Activated CD4-positive, alpha-beta T cell treated with anti-CD3 and anti-CD28 coated beads, Interleukin-2, amount 50 U/mL, for 16 hours (primary cell): ENCODE measurements around the gene PTPRK.
"Not testable (repeated sequence)": the region's sequence is repeated elsewhere in the genome, so short reads cannot be mapped to it uniquely, and the experiment has no call there.

Experiments
- DNase-seq: peaks from one replicate; pipeline ENCODE4 v3.0.0-alpha.2; 2020

PTPRK gene

DNA sequence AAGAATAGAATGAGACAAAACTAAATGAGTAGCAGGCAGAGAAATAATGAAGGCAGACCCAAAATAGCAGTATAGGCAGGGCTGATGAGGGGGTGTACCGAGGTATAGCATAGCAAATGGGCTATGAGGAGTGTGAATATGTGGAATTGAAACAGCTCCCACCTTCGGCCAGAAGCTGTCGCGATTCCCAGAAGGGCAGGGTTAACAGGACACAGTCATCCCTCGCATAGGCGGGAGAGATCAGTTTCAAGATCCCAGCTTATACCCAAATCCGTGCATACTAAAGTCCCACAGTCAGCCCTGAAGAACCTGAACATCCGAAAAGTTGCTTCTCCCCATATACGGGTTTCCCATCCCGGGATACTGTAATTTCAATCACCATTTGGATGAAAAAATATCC is 82.7 kb downstream of the PTPRK start:
- DNase-seq, result no peak

DNA sequence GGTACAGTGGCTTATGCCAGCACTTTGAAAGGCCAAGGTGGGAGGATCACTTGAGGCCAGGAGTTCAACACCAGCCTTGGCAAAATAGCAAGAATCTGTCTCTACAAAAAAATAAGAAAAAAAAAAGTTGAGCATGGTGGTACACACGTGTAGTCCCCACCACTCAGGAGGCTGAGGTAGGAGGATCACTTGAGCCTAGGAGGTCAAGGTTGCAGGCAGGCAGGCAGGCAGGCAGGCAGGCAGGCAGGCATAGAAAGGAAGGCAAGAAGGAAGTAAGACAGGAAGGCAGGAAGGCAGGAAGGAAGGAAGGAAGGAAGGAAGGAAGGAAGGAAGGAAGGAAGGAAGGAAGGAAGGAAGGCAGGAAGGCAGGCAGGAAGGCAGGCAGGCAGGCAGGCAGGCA is 85.6 kb downstream of the PTPRK start:
- DNase-seq, result not testable (repeated sequence)

DNA sequence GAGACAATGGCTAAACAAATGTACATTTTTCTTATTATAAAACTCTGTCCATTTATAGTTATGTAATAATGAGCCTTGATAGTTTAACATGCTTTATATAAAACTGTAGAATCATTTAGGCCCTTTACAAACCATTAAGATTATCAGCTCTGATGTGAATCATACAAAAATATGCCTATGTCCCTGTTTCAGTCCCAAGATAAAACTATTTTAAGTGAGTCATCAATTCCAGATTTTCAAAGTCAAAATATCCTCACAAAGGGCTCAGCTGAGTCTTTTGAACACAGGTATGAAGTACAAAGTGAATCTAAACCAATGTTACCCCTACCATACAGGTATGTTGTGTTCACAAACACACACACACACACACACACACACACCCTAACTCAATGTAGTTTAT is 88.0 kb downstream of the PTPRK start:
- DNase-seq, result no peak

GRCh38 chr6:128427139-128427538 is 93.3 kb downstream of the PTPRK start:
- DNase-seq, result no peak

DNA sequence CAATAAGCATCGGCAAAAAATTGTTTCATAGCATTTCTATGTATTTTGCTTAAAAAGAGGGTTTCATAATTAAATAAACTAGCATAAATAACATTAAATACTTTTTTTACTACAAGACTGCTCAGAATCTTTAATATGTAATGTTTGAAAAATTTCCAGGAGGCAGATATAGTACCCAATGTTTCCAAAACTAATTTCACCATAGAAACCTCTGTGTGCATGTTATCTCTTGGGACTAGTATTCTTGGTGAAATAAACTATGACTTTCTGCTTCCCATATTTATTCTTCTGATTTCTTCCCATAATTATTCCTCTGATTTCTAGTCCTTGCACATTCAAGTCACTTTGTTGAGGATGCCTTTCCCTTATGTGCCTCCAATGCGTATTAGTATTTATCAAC is 94.5 kb downstream of the PTPRK start:
- no peak for DNase-seq

GRCh38 chr6:128422871-128423270 is 97.5 kb downstream of the PTPRK start:
- no peak for DNase-seq

GRCh38 chr6:128422200-128422599 is 98.2 kb downstream of the PTPRK start:
- no peak for DNase-seq

GRCh38 chr6:128421788-128422187 is 98.6 kb downstream of the PTPRK start:
- no peak for DNase-seq

DNA sequence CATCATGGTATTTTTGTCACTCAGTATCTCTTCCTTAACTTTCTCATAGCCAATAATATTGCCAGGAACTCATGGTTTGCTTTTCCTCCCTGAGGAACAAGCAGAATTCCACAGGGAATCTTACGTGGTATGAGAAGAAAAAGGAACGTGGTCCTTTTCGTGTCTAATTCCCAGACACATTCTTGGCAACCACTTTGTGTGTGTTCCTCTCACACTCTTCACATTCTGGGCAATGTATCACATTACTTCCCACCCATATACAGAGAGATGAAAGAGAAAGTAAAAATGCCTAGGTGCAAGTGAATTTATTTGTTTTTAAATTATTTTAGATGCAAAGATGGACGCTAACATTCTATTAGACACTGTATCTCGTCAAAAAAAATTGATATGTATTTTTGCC is 102.7 kb downstream of the PTPRK start:
- DNase-seq, result no peak

GRCh38 chr6:128415387-128415786 is 105.0 kb downstream of the PTPRK start:
- DNase-seq, result no peak

GRCh38 chr6:128414943-128415342 is 105.5 kb downstream of the PTPRK start:
- DNase-seq, result no peak

DNA sequence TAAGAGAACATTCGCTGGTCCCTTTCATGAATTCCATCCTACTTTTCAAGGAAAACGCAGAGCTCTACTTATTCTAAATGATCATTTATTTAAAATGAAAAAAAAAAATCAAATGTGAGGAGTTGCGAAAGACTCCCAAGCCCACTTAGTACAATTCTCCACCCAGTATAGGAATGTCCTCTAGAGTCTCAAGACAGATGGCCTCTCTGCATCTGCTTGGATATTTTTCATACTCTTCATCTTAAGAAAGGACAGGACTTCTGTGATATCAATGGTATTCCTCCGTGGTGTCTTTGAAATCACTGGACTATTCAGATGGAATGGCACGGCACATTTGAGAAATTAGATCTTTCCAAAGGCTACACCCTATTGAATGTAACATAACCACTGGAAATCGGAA is 107.1 kb downstream of the PTPRK start:
- no peak for DNase-seq

DNA sequence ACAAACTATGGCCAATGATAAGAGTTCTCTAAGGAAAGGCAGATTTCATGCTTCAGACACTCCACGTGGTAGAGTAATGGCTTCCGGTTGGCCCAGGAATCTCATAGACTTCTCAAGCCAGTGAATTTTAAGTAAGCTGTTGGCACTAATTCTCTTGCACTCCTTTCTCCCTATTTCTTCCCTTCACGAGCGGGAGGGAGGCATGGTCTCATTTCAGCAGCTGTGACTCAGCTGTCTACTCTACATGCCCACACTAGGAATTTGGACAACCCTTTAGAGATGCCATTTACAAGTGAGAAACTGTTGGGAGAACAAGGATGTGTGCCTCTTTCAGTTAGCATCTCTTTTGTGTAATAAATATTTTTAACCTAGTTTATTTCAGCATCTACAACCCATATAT is 107.7 kb downstream of the PTPRK start:
- DNase-seq, result no peak

- no peak for DNase-seq
Measured at GRCh38 chr6:128410584-128410983, 109.8 kb downstream of the PTPRK start.

GRCh38 chr6:128409003-128409402 is 111.4 kb downstream of the PTPRK start:
- DNase-seq, result no peak

- DNase-seq, result no peak
Measured at GRCh38 chr6:128406453-128406852, 113.9 kb downstream of the PTPRK start.

- DNase-seq, result peak; percentile 39
Measured at GRCh38 chr6:128403618-128404444, 116.6 kb downstream of the PTPRK start.

- no peak for DNase-seq
Measured at GRCh38 chr6:128400875-128401274, 119.5 kb downstream of the PTPRK start.

DNA sequence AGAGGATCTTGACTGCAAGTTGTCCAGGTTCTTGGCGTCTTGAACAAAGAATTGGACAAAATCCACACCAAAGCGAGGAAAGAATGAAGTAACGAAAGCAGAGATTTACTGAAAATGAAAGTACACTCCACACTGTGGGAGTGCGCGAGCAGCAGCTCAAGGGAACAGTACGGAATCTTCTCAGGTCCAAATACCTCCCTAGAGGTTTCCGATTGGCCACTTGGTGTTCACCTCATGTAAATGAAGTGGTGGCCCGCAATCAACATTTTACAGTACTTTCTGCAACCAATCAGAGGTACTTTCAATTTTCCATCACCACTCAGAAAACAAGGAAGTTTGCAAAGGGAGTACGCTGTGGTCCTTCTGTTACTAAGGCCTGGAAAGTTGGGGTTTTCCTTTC is 122.4 kb downstream of the PTPRK start:
- DNase-seq, result no peak

GRCh38 chr6:128395596-128395995 is 124.8 kb downstream of the PTPRK start:
- no peak for DNase-seq

- no peak for DNase-seq
Measured at GRCh38 chr6:128395188-128395587, 125.2 kb downstream of the PTPRK start.

DNA sequence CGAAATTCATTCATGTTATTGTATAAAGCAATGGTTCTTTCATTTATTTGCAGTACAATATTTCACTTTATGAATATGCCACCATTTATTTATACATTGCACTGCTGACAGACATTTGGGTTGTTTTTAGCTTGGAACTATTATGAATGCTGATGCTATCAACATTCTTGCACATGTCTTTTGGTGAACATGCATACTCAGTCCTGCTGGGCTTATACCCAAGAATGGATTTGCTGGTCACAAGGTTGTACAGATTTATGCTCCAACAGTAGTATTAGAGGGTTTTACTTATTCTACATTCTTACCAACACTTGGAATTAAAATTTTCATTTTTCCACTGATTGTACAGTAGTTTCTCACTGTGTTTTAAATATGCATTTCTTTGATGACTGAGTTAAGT is 126.2 kb downstream of the PTPRK start:
- DNase-seq, result no peak

DNA sequence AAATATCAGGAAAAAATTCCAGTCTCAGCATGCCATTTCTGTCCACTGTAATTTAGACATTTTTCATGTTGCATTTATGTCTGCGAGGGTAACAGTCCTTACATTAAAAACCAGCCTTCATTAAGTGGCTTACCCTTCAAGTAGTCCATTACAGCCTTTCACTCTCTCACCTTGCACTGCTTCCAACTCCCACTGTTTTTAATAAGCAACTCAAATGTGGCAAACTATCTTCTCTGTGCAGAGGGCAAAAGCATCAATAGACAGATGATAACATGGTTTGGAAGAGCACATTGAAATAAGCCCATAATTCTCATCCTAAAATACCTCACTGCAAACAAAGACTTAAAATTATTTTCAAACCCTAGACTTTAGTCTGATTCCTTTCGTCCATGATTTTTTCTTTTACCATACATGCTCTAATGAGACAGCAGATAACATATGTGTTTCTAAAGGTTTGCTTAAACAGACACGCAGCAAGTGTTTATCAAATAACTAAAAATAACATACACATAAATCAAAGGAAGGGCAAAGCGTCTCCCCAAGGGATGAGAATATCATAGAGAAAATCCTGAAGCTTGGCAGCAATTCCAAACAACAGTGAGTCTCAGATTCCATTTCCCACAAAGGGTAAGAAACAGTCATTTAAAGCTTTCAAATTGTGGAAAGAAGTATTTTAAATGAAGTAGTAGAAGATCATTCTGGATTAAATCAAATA is 130.4 kb downstream of the PTPRK start:
- no peak for DNase-seq

- no peak for DNase-seq
Measured at GRCh38 chr6:128388380-128388779, 132.0 kb downstream of the PTPRK start.

GRCh38 chr6:128380891-128381290 is 139.5 kb downstream of the PTPRK start:
- no peak for DNase-seq
